ENCODE results near the gene NEGR1. TPM values are rescaled to one million over a fixed set of nuclear protein-coding genes. Genes with fewer than 3 reads are reported as not detected.

Gene NEGR1
- total RNA-seq, 1 experiment from 2014 or later: 0.05 TPM

GRCh38 chr1:71777094-71777493, 505.2 kb downstream of the NEGR1 start:
- ChIA-PET RAD21 (ENCODE audit: low non-redundant PET in 1 of 2, low total read pairs in 2 of 2, uncharacterized antibody in 2 of 2, unreplicated experiment in 2 of 2) (no interaction called here), CTCF (no interaction called here), POLR2A (no interaction called here)
- Histone ChIP-seq H3K9ac (ENCODE audit: low read length) (no peak overlapping the region), H3K9me2 (ENCODE audit: insufficient read depth) (no peaks in the 10 kb centered on the region), H3K27ac (ENCODE audit: low read depth, low read length) (no peak overlapping the region), H3K36me3 (ENCODE audit: control insufficient read depth in 1 of 2, insufficient read depth in 2 of 2, low read length in 2 of 2) (no peaks in the 10 kb centered on the region), H3K9me3 (ENCODE audit: control insufficient read depth in 1 of 2, insufficient read depth in 1 of 2, low read depth in 1 of 2, low read length in 2 of 2) (peaks cover 0 to 6% of the 10 kb centered on the region in 2 experiments; a peak in 2 of 4 replicates), H3K4me2 (ENCODE audit: low read length) (no peak overlapping the region), H3K79me2 (ENCODE audit: insufficient read depth, low read length) (no peaks in the 10 kb centered on the region), H3K27me3 (ENCODE audit: insufficient read depth, low read length) (no peaks in the 10 kb centered on the region), H4K20me1 (ENCODE audit: insufficient read depth) (no peaks in the 10 kb centered on the region), H3K4me1 (ENCODE audit: control insufficient read depth in 1 of 2, insufficient read depth in 2 of 2, low read length in 2 of 2) (no peaks in the 10 kb centered on the region), H3K4me3 (replicated peaks in 1 of 2; ENCODE audit: low read depth in 1 of 2, low read length in 2 of 2) (no peak overlapping the region), H2AFZ (ENCODE audit: low read depth, low read length, poor library complexity, severe bottlenecking) (no peak overlapping the region)
- ATAC-seq: no peak
- no peak for DNase-seq (ENCODE audit: low read depth, low spot score)
- intact Hi-C loops (cut with micrococcal nuclease): no loop called here
- no peak for TF ChIP-seq CTCF (IDR thresholded peaks at IDR 0.05 in 2 of 3, conservative IDR thresholded peaks at IDR 0.05 in 1 of 3; ENCODE audit: borderline replicate concordance in 1 of 3, insufficient read depth in 1 of 3, low read depth in 2 of 3, low read length in 2 of 3)
- TF ChIP-seq CEBPB (IDR thresholded peaks at IDR 0.05; ENCODE audit: low read depth): no peak
- TF ChIP-seq EZH2 (IDR thresholded peaks at IDR 0.05): no peak
- no peak for TF ChIP-seq SP1 (IDR thresholded peaks at IDR 0.05; ENCODE audit: low read depth)
- TF ChIP-seq ZFX (IDR thresholded peaks at IDR 0.05): no peak
- no peak for TF ChIP-seq YY1 (IDR thresholded peaks at IDR 0.05; ENCODE audit: extremely low read depth, insufficient replicate concordance, low read depth, low read length)
- no peak for TF ChIP-seq REST (IDR thresholded peaks at IDR 0.05; ENCODE audit: low read depth)
- no peak for TF ChIP-seq POLR2A (IDR thresholded peaks at IDR 0.05; ENCODE audit: borderline replicate concordance, extremely low read depth, insufficient read depth, insufficient read length)
- TF ChIP-seq JUND (IDR thresholded peaks at IDR 0.05): no peak
- TF ChIP-seq ZNF274 (IDR thresholded peaks at IDR 0.05; ENCODE audit: low read depth, low read length): no peak
- TF ChIP-seq CBX3 (IDR thresholded peaks at IDR 0.05; ENCODE audit: low read depth): no peak
- TF ChIP-seq ELF1 (IDR thresholded peaks at IDR 0.05; ENCODE audit: borderline replicate concordance, low read depth): no peak
- no peak for TF ChIP-seq TCF7L2 (IDR thresholded peaks at IDR 0.05; ENCODE audit: borderline replicate concordance, extremely low read depth, insufficient read depth, insufficient read length)
- BruUV-seq (replicated peaks): no TSS peak
